HEK293 (cell line): ENCODE data around the gene TYMS.
A peak's percentile ranks its signal among the peaks of the same experiment; 100 is the strongest.

Experiments used
- GLIS2 ChIP-seq: fragments of 450-650 bp; formaldehyde crosslinking; IDR thresholded peaks from 2 replicates; pipeline ENCODE4 v1.5.1; 2016; ENCODE audit warnings: missing biosample characterization, missing genetic modification characterization
- KLF16 ChIP-seq: fragments of 450-650 bp; formaldehyde crosslinking; IDR thresholded peaks from 2 replicates; pipeline ENCODE4 v1.5.1; 2017; ENCODE audit warnings: missing biosample characterization, missing genetic modification characterization
- MZF1 ChIP-seq: fragments of 450-650 bp; formaldehyde crosslinking; IDR thresholded peaks from 2 replicates; pipeline ENCODE4 v1.5.1; 2017; ENCODE audit warnings: missing biosample characterization, missing genetic modification characterization, borderline replicate concordance
- PRDM10 ChIP-seq: fragments of 450-650 bp; formaldehyde crosslinking; IDR thresholded peaks from 2 replicates; pipeline ENCODE4 v1.5.1; 2016; ENCODE audit warnings: missing biosample characterization, missing genetic modification characterization
- SCRT2 ChIP-seq: fragments of 450-650 bp; formaldehyde crosslinking; IDR thresholded peaks from 2 replicates; pipeline ENCODE4 v1.5.1; 2016; ENCODE audit warnings: missing biosample characterization, missing genetic modification characterization
- ZBTB11 ChIP-seq: fragments of 450-650 bp; formaldehyde crosslinking; conservative IDR thresholded peaks from 2 replicates; pipeline ENCODE4 v1.5.1; 2016; ENCODE audit warnings: low read depth, missing biosample characterization, missing genetic modification characterization
- ZBTB26 ChIP-seq: fragments of 450-650 bp; formaldehyde crosslinking; optimal IDR thresholded peaks from 2 replicates; pipeline ENCODE3; 2016; ENCODE audit warnings: missing biosample characterization, mild to moderate bottlenecking, missing genetic modification characterization
- ZEB2 ChIP-seq: fragments of 450-650 bp; formaldehyde crosslinking; IDR thresholded peaks from 2 replicates; pipeline ENCODE4 v1.5.1; 2016; ENCODE audit warnings: missing biosample characterization, missing genetic modification characterization
- ZFHX2 ChIP-seq: fragments of 450-650 bp; formaldehyde crosslinking; conservative IDR thresholded peaks from 2 replicates; pipeline ENCODE4 v1.5.1; 2016; ENCODE audit warnings: missing biosample characterization, missing genetic modification characterization
- ZNF121 ChIP-seq: fragments of 450-650 bp; formaldehyde crosslinking; IDR thresholded peaks from 2 replicates; pipeline ENCODE4 v1.5.1; 2016; ENCODE audit warnings: missing biosample characterization, missing genetic modification characterization
- ZNF350 ChIP-seq: fragments of 450-650 bp; formaldehyde crosslinking; IDR thresholded peaks from 2 replicates; pipeline ENCODE4 v1.5.0; 2017; ENCODE audit warnings: missing biosample characterization, mild to moderate bottlenecking, missing genetic modification characterization
- ZNF768 ChIP-seq: fragments of 450-650 bp; formaldehyde crosslinking; IDR thresholded peaks from 2 replicates; pipeline ENCODE4 v1.5.1; 2018; ENCODE audit warnings: missing biosample characterization, mild to moderate bottlenecking, missing genetic modification characterization
- ZXDB ChIP-seq: fragments of 450-650 bp; formaldehyde crosslinking; IDR thresholded peaks from 2 replicates; pipeline ENCODE4 v1.5.1; 2016; ENCODE audit warnings: missing biosample characterization, missing genetic modification characterization
- TF ChIP-seq, protein P1 (sequence below): fragments of 450-650 bp; formaldehyde crosslinking; IDR thresholded peaks from 2 replicates; pipeline ENCODE4 v1.5.1; 2016; ENCODE audit warnings: missing biosample characterization, missing genetic modification characterization
- TF ChIP-seq, protein P2 (sequence below): fragments of 450-650 bp; formaldehyde crosslinking; IDR thresholded peaks from 2 replicates; pipeline ENCODE4 v1.5.1; 2016; ENCODE audit warnings: missing biosample characterization, missing genetic modification characterization
- TF ChIP-seq, protein P3 (sequence below): fragments of 450-650 bp; formaldehyde crosslinking; IDR thresholded peaks from 2 replicates; pipeline ENCODE4 v1.5.1; 2016; ENCODE audit warnings: missing biosample characterization, missing genetic modification characterization

The TYMS gene

GRCh38 chr18:711657-712400, 54.4 kb downstream of the TYMS start (continued):
- no peak for TF ChIP-seq ZBTB11 (tag by site-specific recombination)
- TF ChIP-seq, protein P1, sequence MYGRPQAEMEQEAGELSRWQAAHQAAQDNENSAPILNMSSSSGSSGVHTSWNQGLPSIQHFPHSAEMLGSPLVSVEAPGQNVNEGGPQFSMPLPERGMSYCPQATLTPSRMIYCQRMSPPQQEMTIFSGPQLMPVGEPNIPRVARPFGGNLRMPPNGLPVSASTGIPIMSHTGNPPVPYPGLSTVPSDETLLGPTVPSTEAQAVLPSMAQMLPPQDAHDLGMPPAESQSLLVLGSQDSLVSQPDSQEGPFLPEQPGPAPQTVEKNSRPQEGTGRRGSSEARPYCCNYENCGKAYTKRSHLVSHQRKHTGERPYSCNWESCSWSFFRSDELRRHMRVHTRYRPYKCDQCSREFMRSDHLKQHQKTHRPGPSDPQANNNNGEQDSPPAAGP (tag by site-specific recombination) = no peak
- TF ChIP-seq ZNF121 (tag by site-specific recombination) = no peak
- TF ChIP-seq, protein P2, sequence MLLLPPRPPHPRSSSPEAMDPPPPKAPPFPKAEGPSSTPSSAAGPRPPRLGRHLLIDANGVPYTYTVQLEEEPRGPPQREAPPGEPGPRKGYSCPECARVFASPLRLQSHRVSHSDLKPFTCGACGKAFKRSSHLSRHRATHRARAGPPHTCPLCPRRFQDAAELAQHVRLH (tag by site-specific recombination) = peak; percentile 32; the same call in 1 of the 2 replicates
- TF ChIP-seq GLIS2 (tag by site-specific recombination) = no peak
- TF ChIP-seq ZBTB26 = peak; percentile 55
- TF ChIP-seq ZEB2 (tag by site-specific recombination) = no peak
- TF ChIP-seq ZNF350 (tag by site-specific recombination) = no peak
- TF ChIP-seq SCRT2 (tag by site-specific recombination) = no peak
- peak; percentile 52 for TF ChIP-seq PRDM10 (tag by site-specific recombination)
- TF ChIP-seq ZXDB = 0 out of 2 replicates have a peak, but pooled peaks have one; percentile 6
- peak; percentile 89 for TF ChIP-seq ZNF768 (tag by site-specific recombination)
- no peak for TF ChIP-seq MZF1 (tag by site-specific recombination)
- no peak for TF ChIP-seq ZFHX2 (tag by site-specific recombination)
- TF ChIP-seq, protein P3, sequence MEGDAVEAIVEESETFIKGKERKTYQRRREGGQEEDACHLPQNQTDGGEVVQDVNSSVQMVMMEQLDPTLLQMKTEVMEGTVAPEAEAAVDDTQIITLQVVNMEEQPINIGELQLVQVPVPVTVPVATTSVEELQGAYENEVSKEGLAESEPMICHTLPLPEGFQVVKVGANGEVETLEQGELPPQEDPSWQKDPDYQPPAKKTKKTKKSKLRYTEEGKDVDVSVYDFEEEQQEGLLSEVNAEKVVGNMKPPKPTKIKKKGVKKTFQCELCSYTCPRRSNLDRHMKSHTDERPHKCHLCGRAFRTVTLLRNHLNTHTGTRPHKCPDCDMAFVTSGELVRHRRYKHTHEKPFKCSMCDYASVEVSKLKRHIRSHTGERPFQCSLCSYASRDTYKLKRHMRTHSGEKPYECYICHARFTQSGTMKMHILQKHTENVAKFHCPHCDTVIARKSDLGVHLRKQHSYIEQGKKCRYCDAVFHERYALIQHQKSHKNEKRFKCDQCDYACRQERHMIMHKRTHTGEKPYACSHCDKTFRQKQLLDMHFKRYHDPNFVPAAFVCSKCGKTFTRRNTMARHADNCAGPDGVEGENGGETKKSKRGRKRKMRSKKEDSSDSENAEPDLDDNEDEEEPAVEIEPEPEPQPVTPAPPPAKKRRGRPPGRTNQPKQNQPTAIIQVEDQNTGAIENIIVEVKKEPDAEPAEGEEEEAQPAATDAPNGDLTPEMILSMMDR (tag by site-specific recombination) = peak; percentile 72
- 0 out of 2 replicates have a peak, but pooled peaks have one; percentile 28 for TF ChIP-seq KLF16 (tag by site-specific recombination)
- TF ChIP-seq, all 188 proteins: peak for 11
